Stimulated activated naive CD4-positive, alpha-beta T cell (primary cell): ENCODE data around the gene DOK1.

Source experiments
- DNase-seq, 6 experiments: peaks; one replicate each; lab custom pipeline; 2025; lab: John Stamatoyannopoulos, UW

DOK1 gene

DNA sequence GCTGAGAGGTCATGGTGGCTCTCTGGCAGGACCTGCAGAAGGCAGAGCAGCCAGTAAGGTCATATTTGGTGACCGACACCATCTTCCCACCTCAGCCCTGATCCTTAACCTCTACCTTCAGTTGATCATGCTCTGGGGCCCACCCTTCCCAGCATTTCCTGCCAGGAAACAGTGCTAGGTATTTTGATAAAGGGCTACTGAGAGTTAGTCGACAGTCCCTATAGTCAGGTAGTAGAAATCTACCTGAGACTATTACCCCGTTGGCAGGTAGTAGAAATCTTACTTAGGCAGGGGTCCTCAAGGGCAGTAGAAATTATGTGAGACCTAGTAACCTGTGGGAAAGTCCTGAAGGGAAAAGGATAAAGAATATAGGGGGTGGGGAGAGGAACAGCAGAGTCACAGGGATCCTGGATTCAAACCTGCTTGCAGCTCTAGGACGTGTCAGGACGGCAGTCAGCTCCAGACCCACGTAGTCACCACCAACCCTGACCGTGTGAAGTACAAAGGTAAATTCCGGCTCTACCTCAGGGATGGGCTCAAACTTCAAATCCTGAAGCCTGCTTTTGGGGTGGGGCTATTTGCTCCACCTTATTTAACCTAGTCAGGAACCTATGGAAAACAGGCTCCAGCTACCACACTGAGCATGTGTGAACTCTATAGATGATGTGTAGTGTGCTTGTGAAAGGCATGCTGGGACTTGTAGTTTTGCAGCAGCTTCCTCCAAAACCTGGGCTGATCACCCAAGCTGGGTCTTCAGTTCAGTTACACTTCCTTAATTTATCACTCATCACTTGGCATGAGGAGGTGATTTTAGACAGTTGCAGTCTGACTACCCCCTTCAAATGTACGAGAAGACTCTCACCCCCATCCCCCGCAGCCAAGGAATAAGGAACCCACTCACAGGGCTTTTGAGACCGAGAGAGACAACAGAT lies 28.5 kb upstream of the DOK1 start, which contains the start of gene DQX1:
TSS of gene DQX1 (minus strand) at position 515 of the 932 bp plus-strand sequence. CDS start at position 13, 502 bp downstream.
- peak in 1 of 6 experiments; percentile 18 for DNase-seq

DNA sequence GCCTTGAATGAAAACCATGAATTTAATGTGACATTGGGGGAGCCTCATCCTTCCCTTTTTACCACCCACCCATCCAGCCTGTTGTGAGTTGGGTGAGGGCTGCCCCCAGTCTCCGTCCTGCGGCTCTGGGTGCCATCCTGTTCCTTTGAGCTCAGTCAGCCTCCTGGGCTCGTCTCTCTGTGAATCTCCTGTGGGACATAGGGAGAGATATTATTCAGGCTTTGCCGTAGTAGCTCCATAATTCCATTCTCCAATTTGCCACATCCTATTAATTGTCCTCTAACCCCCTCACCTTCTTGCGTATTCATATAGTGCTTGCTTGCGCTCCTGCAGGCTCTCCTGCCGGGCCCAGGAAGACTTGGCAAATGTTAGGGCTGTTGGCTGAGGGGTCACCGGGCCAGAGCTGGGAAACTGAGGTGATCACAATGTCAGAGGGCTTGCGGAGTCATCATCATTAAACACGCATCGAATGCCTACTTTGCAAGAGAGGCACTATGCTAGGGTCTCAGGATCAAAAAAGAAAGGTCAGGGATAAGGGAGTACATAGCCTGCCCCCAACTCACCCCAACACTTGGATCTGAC lies 27.8 kb upstream of the DOK1 start:
- DNase-seq: no peak

DNA sequence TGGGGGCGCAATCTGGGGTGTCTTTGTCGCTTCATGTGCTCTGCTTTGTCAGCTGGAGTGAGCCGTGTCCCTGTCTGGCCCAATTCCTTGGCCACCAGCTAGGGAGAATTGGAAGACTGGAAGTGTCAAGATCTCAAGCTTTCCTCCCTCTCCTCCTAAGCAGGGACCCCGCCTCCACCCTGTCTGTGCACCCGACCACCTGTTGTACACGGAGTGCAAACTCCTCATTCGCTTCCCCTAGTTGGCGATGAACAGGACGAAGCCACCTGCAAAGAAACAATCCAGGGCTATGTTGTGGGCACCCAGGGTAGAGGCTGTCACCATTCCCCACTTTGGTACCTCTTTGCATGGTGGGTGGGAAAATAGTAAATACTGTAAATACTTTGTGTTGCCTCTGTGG lies 26.8 kb upstream of the DOK1 start:
- no peak for DNase-seq

DNA sequence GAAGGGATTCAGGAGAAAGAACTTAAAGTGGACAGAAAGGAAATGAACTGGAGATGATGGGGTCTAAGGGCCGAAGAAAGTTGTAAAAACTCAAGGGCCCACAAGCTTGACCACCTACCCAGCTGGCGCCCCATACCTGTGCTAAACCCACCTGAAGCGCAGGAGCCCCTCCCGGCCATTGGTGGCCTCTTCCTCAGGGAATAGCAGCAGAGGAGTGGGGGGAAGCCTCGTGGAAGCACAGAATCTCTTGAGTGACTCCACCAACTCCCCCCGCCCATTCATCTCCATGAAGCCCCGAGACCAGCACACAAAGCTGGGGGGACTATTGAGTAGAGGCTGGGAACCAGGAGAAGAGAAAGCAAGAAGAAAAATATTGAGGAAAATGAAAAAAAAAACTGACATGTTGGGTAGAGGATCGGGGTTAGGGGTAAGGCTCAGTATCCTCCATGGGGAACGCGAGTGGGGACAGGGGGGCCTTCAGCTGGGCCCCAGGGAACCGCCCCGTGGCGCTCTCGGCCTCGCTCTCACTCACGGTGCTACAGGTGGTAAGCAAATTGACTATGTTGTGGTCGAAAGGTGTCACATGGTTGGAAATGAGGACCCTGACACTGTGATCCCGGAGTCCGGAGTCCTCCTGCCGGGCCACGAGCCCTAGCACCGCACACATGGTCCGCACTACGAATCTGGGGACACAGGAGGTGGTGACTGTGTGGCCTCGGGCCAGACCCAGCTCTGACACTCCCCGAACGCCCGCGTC lies 25.7 kb upstream of the DOK1 start:
- no peak for DNase-seq

DNA sequence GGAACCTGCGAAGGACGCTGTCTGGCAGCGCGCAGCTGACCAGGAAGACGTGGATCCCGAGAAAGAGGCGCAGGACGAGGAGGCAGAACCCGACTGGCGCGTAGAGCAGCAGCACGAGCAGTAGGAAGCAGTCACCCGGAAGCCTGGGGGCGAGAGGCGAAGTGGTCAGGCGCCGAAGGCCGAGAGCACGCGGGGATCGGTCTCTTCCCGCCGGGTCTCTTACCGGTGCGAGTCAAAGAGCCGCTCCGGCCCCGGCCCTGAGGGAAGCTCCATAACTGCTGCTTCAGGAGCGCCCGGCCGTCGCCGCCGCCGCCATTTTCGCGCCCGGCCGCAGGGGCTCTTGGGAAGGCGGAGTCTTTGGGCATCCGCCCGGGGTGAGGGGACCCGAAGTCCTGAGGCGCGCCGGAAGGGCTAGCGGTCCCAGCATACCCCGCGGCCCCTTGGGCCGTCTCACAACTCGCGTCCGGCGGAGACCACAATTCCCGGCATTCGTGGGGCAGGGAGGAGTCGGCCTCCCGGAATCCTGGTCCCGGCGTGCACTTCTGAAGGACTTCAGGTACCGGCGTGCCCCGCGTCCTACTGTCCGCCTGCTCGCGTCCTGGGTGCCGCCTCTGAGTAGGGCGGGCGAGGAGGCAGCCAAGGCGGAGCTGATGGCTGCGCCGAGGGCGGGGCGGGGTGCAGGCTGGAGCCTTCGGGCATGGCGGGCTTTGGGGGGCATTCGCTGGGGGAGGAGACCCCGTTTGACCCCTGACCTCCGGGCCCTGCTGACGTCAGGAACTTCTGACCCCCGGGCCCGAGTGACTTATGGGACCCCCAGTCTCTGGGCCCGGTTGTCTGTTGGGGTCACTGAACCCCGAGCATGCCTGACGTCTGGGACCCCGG lies 24.9 kb upstream of the DOK1 start, which contains the start of the genes AUP1 and HTRA2:
TSS of gene AUP1 (minus strand) at position 350 of the 882 bp plus-strand sequence. CDS start at position 273, 77 bp downstream.
TSS of gene HTRA2 (plus strand) at position 577 of the 882 bp plus-strand sequence. CDS start at position 651, 74 bp downstream.
- DNase-seq: peak; percentile 64 to 93 (median 86)

DNA sequence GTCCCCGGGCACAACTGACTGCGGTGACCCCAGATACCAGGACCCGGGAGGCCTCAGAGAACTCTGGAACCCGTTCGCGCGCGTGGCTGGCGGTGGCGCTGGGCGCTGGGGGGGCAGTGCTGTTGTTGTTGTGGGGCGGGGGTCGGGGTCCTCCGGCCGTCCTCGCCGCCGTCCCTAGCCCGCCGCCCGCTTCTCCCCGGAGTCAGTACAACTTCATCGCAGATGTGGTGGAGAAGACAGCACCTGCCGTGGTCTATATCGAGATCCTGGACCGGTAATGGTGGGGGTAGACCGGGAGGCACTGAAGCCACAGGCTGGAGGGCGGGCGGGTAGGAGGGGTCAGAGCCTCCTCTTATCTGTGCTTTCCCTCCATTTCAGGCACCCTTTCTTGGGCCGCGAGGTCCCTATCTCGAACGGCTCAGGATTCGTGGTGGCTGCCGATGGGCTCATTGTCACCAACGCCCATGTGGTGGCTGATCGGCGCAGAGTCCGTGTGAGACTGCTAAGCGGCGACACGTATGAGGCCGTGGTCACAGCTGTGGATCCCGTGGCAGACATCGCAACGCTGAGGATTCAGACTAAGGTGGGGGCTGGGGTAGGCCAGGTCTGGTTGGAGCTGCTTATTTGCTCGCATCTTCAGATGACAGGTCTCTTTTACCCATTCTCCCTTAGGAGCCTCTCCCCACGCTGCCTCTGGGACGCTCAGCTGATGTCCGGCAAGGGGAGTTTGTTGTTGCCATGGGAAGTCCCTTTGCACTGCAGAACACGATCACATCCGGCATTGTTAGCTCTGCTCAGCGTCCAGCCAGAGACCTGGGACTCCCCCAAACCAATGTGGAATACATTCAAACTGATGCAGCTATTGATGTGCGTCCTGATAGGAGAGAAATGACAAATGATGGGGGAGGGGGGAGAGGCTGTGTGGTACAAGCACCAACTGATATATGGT lies 24.0 kb upstream of the DOK1 start:
- DNase-seq: peak in 3 of 6 experiments; percentile 26 to 58 (median 47)

DNA sequence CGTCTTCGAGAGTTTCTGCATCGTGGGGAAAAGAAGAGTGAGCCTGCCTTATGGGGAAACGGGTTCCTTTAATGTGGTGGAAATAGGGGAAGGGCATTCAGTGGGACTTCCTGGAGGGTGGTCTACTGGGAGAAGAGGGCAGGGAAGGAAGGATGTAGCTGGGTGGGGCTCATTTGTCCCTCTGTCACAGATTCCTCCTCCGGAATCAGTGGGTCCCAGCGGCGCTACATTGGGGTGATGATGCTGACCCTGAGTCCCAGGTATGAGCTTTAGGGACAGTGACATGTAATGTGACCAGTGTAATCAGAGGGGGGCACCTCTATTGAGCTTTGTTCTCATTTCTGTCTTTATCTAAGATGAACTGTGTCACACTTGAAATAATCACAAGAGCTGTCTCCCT lies 22.9 kb upstream of the DOK1 start:
- no peak for DNase-seq

DNA sequence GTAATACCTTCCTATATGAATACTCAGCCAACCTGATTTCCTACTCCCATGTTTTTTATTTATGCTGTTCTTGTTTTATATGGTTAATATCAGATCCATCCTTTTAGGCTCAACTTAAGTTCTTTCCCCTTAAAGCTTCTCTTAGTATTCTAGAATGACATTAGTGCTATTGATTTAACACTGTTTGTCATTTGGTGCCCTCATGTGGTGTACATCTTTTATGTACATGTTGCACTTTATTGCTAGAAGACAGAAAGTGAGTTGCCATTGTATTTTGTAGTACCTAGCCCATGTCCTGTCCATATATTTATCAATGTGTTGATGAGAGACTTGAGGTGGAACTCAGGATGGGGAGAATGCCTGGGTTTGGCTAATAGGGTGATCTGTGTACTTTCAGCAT lies 22.3 kb upstream of the DOK1 start:
- peak in 3 of 6 experiments; percentile 40 to 46 (median 46) for DNase-seq

DNA sequence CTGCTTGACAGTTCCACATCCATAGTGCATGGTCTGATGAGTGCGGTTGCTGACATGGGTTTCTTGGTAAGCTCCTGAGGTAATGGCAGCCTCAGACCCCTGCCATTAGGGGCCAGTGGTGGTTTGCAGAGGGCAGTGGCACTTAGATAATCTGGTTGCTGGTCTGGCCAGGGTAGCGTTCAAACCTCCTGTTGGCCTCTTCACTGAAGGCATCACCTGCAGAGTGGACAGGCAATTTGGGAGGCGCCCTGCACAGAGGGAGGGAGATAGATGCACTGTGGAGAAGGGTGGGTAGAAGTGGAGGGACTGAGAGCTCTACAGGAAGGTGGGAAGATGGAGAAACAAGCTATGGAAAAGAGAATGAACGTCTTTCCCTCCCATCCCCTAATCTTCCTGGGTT lies 21.1 kb upstream of the DOK1 start:
- DNase-seq: no peak

DNA sequence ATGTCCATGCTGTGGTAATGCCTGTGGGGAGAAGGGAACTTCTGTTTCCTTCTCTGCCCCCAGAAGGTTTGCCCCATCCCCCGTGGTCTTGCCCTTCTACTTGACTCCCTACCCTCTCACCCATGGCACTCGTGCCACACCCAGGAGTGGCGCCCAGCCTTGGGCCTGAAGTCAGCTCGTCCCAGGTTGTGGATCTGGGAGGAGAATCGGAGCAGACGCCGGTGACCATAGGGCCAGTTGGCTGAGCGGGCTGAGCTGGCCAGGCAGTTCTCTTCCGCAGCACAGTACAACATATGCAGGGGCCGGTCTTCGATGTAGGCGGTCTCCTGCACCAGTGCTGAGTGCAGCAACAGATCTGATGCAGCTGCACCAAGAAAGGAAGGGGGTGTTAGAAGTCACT lies 20.1 kb upstream of the DOK1 start:
- no peak for DNase-seq

DNA sequence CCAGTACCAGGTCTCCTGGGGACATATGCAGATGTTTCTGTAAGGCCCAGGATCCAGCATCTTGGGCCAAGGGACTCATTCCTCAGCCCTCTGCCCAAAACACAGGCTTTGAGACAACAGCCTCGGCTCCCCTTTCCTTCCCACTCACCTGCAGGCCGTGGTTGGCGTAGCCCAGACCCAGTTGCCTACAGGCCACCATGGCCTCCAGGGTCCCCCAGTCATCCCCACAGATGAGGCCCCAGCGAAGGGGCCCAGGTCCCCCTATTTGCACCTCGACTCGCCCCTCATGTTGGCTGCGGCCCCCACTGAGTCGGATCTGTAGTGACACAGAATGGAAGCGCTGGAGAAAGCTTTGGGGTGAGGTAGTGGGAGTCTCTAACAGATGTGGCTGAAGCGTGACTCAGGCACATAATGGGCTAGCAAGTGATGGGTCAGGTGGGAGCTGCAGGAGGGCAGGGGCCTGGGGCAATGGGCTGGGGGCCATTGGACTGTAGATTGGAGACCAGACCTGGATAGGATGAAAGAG lies 19.0 kb upstream of the DOK1 start:
- no peak for DNase-seq

DNA sequence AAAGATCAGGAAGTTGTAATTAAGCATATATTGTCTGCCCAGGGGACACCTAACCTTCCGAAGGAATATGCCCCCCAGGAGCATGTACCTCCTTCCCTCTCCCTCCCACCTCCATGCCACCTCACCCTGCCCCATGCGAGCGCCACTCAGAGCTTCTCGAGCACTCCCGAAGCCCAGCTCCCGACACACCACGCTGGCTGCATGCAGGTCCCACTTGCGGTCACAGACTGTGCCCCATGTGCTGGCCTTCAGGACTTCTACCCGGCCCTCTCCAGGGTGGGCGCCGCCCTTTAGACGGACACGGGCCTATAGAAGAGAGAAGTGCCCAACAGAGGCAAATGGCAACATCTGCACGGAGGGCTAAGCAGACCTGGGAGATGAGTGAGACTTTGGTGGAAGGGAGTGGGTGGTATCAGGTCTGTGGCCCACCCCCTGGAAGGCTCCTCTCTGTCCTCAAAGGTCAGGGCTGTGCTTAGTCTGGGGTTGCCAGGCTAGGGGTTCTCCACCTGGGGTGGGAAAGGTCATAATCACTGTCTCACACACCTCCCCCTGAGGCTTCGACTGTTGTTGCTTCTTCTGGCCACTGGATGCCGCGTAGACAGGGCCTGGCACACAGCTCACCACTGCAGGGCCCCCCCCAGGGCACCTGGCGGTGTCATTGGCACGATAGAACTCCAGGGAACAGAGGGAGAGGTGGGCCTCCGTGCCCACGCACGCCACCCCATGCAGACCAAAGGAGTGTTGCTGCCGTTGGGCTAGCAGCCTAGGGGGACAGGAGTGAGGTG lies 18.2 kb upstream of the DOK1 start:
- DNase-seq: no peak

DNA sequence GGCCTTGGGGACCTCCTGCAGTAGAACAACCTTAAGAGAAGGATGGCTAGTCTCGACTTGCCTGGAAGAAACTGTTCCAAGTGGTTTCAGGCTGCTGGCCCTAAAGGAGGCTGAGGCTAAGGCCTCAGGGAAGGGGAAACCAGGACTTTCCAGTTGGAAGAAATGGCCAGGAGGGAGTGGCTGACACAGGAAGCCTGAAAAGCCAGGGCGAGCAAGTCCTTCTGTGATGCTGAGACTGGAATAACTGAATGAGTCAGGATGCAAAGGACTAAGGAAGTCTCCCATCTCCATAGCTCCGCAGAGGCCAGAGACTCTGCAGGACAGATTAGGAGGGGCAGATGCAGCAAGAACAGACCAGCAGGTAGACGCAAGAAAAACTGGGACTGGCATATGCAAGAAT lies 17.4 kb upstream of the DOK1 start:
- no peak for DNase-seq

DNA sequence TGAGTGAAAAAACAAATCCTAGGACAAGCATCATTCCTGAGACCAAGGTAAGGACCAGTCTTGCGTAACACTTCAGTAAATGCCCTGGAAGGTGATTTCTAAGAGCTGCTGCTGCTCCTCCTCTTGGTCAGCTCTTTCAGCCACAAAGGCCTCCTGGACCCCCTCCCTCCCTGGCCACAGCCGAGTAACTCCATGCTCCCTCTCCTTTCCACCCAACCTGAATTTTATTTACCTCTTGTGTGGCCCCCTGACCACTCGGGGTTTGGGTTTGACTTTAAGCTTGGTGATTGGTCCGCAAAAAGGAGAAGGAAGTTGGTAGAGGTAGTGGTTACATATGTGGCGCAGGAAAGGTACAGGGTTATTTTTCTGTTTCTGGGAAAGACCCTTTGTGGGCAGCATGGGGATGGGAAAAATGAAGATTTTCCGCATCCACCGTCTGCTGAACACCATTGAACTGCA lies 15.6 kb upstream of the DOK1 start:
- DNase-seq: no peak

DNA sequence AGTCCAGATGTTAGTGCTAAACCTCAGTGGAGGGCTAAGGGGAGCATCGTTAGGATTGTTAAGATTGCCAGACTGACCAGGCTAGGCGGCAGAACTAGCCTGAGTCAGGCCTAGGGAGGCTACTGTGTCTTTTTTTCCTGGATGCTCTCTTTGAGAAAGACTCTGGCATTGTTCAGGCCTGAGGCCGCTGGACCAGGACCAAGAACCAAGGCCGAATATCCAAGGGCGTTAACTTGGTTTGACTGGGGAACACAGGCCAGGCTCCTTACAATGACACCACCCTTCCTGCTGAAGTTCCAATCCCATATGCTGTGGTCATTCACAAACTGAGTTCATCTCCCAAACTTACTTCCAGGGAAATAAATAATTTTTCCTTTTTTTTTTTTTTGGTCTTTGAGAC lies 14.2 kb upstream of the DOK1 start:
- no peak for DNase-seq

DNA sequence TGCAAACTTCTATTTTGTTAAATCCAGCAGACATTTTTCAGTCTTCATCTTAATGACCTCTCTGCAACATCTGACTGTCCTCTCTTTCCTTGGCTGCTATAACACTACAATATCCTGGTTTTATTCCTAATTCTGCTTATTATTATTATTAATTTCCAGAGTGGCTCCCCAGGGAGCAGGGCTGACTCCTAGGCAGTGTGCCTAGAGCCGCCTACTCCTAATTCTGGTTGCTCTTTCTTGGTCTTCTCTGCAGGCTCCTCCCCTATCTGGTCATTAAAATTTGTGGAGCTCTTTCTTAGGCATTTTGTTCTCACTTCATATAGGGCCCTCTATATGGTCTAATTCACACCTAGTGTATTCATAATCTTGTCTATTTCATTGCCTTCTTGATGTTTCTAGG lies 11.5 kb upstream of the DOK1 start:
- no peak for DNase-seq

DNA sequence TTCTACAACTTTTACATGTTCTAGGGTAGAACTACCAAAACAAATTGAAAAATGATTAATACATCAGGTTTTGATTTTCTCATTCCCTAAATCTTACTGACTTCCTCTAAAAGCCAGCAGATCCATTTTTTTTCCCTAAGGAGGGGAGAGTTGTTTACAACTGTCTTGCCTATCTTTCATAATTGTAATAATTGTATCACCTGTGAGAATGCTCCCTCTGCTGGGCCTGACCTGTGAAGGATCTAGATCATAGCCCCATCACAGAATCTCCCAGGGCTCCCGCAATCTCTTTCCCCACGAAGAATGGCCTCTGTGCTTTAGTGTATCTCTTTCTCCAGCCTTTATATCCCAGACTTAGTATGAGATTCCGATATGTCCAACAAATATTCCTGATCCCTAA lies 9.9 kb upstream of the DOK1 start:
- DNase-seq: no peak

DNA sequence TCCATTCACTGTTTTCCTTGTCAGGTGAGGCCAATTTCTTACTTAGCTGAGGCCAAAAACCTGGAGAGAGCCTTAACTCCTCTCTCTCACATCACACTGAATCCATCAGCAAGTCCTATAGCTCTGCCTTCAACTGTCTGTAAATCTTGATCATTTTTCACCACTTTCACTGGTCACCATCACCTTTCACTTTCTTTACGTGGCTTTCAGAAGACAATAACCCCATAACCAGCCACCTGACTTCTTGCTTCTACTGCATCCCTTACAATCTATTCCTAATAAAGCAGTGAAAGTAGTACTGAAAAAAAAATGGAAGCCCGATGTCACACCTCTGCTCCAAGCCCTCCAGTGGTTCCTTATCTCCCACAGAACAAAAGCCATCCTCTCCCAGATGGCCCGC lies 8.5 kb upstream of the DOK1 start:
- DNase-seq: no peak

DNA sequence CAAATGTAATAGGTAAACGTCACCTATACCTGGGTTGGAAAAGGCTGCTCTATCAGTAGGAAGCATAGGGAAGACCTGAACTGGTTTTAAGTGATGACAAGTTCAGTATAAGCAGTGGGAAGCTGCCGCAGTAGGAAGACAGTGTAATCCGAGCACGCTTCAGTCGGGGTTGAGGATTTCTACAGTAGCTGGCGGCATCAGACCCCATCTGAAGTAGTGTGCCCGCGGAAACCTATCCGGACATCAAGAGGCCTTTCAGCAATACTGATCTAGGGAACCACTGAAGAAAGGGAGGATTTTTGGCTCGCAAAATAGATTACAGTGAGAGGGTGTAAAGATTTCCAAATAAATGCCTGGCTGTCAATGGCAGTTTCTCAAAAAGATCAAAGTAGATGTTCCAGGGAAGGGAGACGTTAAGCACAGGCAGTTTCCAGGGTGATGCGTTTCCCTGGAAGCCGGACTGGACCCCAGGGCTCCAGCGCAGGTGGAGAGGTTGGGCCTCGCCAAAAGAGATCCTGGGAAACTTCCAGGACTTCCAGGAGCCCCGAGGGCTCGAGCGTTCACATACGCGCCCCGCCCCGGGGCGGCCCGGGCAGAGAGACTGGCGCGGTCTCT lies 6.1 kb upstream of the DOK1 start:
- no peak for DNase-seq
